Stimulated activated CD4-positive, alpha-beta T cell treated with anti-CD3 and anti-CD28 coated beads, Interleukin-12 subunit alpha, Interleukin-12 subunit beta, amount 100 ng/mL, for 48 hours (primary cell): Measurements from ENCODE around the gene UGT1A5.
A peak's percentile ranks its signal among the peaks of the same experiment; 100 is the strongest.
"Not testable (repeated sequence)": the region's sequence is repeated elsewhere in the genome, so short reads cannot be mapped to it uniquely, and the experiment has no call there.

Source experiments
- DNase-seq, 3 donors: peaks; one replicate each; pipeline ENCODE4 v3.0.0-alpha.2; 2020; ENCODE audit warnings: low read depth in 2 of 3, low spot score in 1 of 3

The UGT1A5 gene

DNA sequence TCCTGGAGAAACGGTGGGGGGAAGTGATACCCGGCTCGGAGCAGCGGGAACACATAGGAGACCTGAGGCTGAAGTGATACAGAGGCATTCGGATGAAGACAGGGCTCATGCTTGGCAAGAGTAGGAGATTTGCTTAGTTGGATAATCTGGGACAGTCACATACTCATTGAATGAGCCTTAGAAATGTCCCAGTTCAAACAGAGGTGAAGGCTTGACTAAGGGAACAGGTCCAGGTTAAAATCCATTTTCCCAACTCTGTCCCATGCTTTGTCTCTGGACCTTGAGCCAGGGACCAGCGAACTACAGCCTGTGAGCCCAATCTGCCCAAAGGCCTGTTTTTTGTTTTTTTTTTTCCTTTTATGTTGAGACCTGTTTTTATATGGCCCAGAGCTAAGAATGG lies 18.7 kb upstream of the UGT1A5 start:
- DNase-seq = no peak

DNA sequence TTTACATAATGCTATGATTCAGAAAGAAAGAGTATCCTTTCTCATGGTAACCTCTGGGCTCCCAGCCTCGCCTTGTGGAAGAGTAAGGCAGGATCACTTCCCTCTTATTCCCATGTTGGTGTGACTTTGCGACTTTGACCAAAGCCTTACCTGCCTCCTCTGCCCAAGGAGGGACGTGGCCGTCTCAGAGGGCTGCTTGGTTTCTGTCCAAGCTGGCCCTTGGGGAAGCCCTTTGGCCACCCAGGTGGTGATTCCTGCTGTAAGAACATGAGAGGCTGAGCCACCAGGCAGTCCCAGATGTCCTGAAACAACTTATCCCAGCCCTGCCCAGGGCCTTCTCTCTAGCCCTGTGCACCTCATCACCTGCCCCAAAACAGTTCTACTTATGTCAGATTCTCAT lies 14.0 kb upstream of the UGT1A5 start:
- DNase-seq = no peak

DNA sequence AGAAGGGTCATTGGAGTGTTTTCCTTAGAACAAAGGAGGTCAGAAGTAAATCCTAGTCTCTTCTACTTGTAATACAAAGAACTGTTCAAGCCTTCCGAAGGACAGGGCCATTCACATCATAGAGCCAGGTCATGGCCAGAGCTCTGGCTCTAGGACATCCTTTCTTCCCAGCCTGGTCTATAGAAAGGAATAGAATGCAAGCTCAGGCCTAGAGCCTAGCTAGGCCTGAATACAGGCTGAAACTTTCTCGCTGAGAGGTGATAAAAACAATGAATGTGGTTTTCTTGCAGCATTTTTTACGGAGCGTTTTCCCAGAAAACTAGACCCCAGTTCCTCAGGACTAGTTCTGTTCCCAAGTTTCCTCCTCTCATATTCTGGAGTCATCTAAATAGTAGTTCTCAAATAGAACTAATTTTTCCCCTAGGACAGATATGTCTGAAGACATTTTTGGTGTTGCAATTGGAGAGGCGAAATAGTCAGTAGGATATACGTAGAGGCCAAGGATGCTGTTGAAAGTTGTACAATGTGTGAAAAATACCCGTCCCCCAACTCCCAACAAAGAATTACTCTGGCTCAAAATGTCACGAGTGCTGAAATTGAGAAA lies 13.2 kb upstream of the UGT1A5 start:
- no peak for DNase-seq

DNA sequence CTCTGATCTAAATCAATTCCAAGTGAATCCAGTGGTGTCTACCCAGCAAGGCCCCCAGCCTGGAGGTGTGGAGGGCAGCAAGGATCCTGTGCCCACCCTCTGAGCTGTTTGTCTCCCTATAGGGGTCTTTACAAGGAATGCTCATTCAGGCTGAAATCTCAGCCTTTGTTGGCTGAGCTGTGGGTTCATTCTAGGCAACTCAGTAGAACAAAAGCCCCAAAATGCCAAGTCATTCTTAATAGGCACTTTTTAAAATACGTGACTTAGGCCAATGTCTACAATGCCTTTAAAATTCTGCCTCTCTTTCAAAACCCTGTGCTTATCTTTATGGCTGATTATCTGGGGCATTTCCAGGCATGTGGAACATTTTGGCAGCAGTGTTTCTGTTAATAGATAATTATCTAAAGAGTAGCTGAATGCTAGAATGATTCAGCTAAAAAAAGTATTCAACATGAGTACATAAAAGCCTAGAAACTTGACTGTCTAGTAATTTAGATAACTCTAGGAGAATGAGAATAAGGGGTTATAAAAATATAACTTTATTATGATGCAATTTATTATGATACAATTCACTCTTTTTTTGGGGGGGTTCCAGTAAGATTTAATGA lies 12.6 kb upstream of the UGT1A5 start:
- no peak for DNase-seq

DNA sequence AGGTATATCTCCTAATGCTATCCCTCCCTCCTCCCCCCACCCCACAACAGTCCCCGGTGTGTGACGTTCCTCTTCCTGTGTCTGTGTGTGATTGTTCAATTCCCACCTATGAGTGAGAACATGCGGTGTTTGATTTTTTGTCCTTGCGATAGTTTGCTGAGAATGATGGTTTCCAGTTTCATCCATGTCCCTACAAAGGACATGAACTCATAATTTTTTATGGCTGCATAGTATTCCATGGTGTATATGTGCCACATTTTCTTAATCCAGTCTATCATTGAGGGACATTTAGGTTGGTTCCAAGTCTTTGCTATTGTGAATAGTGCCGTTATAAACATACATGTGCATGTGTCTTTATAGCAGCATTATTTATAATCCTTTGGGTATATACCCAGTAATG lies 11.9 kb upstream of the UGT1A5 start:
- not testable (repeated sequence) for DNase-seq

DNA sequence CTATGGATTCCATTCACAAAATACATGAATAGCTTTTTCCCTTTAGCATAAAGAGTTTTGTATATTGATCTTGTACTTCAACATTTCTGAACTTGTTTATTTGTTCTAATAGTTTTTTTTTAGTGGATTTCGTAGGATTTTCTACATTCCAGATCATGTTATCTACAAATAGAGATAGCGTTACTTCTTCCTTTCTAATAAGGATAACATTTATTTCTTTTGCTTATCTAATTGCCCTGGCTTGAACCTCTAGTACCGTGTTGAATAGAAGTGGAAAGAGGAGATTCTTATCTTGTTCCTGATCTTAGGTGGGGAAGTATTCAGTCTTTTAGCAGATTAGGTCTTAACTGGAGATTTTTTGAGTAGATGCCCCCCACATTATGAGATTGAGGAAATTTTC lies 10.5 kb upstream of the UGT1A5 start:
- DNase-seq = no peak

DNA sequence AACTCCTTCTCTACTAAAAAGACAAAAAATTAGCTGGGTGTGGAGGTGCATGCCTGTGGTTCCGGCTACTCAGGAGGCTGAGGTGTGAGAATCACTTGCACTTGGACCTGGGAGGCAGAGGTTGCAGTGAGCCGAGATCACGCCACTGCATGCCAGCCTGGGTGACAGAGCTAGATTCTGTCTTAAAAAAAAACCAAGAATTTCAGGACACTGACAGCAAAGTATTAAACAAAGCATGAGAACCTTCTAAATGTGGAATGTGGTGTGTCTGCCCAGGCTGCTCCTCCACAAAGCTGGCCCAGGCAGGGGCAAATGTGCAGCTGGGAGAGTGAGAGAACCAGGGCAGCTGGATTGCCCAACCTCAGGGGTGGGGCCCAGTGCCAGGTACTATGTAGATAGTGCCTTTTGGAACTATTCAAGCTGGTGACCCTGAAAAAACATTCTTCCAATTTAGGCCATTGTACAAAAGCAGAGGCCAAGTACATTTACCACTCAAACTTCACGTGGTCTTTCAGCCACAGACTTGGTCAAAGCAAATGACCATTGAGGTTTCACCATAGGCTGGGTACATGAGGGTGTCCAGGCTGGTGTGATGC lies 6.7 kb upstream of the UGT1A5 start:
- no peak for DNase-seq

DNA sequence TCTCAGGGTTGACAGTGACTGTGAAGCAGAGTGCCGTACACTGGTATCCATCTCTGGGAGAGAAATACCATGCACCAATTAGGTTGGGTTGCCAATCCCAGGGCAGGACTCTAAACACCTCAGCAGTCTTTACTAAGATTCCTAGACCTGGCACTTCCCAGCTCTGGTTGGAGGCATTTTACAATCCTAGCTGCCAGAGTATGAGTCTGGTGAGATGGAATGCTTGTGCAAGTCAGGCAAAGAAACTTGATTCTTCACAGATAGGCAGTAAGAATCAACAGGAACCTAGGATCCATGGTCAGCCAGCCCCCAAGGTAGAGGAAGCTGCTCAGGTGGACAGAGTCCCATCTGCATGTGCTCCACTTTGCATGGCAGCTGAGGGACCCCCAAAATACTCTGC lies 6.0 kb upstream of the UGT1A5 start:
- no peak for DNase-seq

DNA sequence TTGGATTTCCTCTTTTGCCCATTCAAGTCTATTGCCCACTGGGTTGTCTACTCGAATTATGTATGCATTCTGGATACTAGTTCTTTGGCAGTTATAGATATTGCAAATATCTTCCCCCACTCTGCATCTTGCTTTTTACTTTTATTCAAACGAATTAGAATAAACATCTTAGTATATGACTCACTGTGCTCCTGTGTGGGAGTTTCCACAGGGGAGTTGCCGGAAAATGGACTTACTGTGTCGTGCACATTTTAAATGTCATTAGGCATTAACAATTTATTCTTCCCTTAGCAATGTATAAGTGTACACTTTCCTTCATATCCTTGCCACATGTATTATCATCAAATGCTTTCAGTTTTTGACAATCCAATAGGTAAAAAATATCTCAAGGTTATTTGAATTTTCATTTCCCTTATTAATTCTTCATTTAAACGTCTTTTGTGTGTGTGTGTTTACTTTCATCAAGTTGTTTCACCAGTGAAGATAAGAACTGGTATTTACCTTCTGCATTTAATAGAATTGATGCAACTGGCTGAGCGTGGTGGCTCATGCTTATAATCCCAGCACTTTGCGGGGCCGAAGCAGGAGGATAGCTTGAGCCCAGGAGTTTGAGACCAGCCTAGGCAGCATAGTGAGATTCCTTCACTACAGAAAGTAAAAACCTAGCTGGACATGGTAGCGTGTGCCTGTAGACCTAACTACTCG lies 4.6 kb upstream of the UGT1A5 start:
- no peak for DNase-seq

DNA sequence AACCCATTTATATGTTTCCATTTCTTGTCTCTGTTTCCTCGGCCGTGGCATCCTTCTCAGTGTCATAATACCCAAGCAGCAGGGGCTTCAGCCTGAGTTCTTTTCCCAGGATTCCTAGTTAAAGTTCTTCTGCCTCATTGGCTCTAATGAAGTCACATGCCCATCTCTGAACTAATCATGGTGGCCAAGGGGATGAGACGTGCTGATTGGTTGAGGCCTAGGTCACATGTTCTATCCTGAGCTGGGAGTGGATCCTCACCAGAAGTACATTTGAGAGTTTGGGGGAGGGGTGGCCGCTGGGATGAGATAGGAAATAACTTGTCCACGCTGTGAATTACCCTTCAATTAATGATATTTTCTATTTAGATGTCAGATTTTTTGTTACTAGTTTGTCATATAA lies 3.8 kb upstream of the UGT1A5 start:
- no peak for DNase-seq

DNA sequence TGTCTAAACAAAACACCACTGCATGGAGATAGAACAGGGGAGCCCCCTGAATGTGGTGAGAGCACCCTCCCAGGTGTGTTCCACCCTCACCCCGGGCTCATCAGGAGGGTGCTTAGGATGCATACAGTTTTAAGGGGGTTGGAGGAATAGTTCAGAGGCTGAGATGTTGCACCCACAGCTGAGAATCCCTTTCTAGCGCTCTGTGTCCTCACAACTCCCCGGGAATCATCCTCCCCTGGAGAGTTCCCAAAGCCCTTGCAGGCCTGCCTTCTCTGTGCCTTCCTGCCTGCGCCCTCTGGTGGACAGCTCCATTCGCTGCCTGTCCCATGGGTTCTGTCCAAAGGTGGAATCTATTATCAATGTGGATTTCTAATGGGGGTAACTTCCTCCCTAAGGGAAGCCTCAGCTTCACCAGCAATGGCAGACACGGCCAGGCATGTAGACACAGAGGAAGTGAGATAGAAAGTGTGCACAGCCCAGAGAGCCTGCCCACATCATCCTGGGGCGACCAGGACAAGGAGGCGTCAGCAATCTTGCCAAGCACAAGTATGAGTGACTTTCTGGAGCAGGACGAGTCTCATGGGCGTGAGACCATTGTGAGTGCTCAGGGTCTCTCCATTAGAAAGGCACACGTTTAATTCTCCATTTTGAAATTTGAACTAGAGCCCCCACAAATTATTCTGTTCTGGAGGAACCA lies 1.2 kb upstream of the UGT1A5 start:
- DNase-seq = peak; percentile 29 to 62 (median 62)

DNA sequence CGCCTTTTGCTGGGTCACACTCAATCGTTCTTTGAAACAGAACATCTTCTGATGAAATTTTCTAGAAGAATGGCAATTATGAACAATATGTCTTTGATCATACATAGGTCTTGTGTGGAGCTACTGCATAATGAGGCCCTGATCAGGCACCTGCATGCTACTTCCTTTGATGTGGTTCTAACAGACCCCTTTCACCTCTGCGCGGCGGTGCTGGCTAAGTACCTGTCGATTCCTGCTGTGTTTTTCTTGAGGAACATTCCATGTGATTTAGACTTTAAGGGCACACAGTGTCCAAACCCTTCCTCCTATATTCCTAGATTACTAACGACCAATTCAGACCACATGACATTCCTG lies 532 bp downstream of the UGT1A5 start:
- DNase-seq = no peak

DNA sequence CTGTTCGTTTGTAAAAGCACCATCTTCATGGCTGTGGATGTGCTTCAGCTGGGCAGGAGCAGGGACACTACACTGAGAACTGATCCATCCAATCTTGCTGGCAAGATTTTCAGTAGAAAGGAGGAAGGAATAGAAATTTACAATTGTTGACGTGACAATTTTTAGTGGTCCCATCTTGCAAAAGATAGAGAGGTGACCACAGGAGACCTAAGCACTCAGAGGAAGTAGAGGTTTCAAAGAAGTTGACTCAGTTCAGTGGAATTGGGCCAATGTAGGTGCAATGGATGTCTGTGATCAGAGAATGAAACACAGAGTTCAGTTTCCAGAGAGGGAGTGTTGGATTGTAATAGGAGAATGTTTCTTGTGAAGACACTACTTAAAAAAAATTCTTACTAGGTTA lies 1.4 kb downstream of the UGT1A5 start:
- no peak for DNase-seq

DNA sequence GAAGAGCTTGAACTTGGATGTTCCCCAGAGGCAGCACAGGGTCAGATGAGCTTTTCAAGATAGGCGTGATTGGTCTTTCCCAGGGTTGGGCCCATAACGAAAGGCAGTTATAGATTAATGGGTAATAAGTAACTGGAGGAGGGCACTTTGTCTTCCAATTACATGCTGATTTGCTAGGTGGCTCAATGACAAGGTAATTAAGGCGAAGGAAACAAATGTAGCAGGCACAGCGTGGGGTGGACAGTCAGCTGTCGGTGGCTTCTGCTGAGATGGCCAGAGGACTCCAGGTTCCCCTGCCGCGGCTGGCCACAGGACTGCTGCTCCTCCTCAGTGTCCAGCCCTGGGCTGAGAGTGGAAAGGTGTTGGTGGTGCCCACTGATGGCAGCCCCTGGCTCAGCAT lies 5.8 kb downstream of the UGT1A5 start, which contains the start of gene UGT1A4:
Gene UGT1A4 (plus strand): TSS at position 185 of the 400 bp plus-strand sequence. CDS start 85 bp downstream, at position 270.
- no peak for DNase-seq

DNA sequence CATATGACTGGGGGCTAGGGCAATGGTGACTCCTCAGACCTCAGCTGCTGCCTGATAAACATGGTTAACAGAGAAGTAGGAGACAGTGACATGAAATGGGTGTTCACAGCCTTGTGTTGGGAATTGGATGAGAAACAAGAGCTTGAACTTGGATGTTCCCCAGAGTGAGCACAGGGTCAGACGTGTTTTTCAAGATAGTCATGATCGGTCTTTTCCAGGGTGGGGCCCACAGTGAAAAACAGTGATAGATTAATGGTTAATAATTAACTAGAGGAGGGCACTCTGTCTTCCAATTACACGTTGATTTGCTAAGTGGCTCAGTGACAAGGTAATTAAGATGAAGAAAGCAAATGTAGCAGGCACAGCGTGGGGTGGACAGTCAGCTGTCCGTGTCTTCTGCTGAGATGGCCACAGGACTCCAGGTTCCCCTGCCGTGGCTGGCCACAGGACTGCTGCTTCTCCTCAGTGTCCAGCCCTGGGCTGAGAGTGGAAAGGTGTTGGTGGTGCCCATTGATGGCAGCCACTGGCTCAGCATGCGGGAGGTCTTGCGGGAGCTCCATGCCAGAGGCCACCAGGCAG lies 16.1 kb downstream of the UGT1A5 start, which contains the start of gene UGT1A3:
Gene UGT1A3 (plus strand): TSS at position 320 of the 579 bp plus-strand sequence. CDS start 85 bp downstream, at position 405.
- DNase-seq = no peak

DNA sequence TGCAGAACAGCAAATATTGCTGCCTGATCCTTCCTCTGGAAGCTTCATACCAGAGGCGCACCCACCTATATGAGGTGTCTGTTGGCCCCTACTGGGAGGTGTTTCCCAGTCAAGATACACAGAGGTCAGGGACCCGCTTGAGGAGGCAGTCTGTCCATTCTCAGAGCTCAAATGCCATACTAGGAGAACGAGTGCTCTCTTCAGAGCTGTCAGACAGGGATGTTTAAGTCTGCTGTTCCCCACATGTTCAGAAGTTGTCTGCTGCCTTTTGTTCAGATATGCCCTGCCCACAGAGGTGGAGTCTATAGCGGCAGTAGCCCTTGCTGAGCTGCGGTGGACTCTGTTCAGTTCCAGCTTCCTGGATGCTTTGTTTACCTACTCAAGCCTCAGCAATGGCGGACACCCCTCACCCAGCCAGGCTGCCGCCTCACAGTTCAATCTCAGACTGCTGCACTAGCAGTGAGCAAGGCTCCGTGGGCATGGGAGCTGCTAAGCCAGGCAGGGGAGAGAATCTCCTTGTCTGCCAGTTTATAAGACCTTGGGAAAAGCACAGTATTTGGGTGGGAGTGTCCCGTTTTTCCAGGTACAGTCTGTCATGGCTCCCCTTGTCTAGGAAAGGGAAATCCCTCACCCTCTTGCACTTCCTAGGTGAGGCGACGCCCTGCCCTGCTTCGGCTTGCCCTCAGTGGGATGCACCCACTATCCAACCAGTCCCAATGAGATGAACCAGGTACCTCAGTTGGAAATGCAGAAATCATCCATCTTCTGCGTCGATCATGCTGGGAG lies 24.4 kb downstream of the UGT1A5 start:
- DNase-seq = not testable (repeated sequence)

DNA sequence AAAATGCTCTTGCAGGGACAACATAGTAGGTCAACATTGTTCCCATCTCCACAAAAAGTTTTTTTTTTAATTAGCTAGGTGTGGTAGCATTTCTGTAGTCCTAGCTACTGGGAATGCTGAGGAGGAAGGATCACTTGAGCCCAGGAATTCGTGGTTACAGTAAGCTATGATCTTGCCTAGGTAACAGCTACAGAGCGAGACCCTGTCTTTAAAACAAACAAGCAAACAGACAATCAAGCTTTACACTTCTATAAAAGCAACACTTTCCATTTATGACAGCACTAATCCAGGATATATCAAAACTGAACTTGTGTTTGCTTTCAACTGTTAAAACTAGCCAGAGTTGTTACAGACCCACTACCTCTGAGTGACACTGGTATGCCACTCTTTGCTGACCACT lies 28.2 kb downstream of the UGT1A5 start:
- DNase-seq = no peak

DNA sequence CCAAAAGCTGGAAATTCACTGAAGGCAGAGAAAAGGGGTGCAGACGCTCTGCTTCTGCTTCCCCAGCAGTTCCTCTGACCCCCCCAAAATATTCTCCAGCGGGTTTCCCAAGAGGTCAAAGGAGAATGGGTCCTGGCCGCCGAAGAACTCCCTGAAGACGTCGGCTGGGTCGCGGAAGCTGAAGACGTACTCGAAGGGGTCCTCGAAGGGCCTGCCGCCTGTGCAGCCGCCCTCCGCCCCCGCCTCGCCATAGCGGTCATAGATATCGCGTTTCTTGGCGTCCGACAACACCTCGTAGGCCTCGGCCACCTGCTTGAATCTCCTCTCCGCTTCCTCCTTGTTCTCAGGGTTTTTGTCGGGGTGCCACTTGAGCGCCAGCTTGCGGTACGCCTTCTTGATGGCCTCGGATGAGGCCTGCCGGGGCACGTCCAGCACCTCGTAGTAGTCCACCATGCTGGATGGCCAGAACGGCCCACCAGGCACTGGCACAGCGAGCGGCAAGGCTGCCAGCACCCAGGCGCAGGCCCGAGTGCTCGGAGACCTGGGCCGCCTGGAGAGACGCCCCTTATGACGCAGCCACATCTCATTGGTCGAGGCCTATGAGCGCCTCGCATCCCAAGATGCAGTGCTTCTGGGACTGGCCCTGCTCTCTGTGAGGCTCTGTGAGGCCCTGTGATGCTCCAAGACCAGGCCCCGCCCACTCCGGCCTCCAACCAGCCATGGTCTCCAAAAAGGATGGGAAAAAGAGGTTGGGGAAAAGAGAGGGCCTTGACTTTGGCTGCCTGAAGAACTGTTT lies 31.0 kb downstream of the UGT1A5 start:
- DNase-seq = no peak

DNA sequence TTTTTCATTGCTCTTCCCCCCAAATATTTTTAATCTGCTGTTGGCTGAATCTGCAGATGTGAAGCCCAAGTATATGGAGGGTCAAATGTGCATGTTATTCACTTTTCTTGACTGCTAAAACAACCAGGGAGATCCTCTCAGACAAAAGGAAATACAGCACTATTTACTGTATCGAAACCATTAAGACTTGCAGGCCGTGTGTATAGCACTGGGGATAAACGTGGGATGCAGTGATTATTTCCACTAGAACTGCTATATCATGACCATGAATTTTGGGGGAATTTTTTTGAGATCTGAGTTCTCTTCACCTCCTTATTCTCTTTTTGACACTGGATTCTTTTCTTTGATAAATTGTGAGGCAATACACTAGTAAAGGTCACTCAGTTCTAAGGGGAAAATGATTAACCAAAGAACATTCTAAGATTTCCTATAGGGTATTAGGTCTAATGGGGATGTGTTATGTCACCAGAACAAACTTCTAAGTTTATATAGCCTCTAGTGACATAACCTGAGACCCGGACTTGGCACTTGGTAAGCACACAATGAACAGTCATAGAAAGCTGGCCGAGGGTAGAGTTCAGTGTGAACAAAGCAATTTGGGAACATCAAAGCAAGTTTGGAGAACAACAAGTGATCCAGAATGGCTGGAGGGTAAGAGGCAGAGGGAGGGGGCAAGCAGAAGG lies 32.5 kb downstream of the UGT1A5 start:
- DNase-seq = no peak
